Hepatocyte (in vitro differentiated cells): ENCODE data around the gene TBC1D9. TPM values are rescaled to one million over a fixed set of nuclear protein-coding genes. Genes with fewer than 3 reads are reported as not detected.

Experiments used
- DNase-seq: peaks from one replicate; pipeline ENCODE4 v3.0.0-alpha.2; 2016; ENCODE audit warnings: low spot score
- H2AFZ ChIP-seq: fragments of 200-600 bp; sonication (generic); 2 replicates; pipeline ENCODE4 v1.6.0; 2016; ENCODE audit warnings: antibody characterized with exemption, mild to moderate bottlenecking
- H3K27ac ChIP-seq: fragments of 200-600 bp; sonication (generic); 2 replicates; pipeline ENCODE4 v1.5.1; 2016; ENCODE audit warnings: mild to moderate bottlenecking
- H3K27me3 ChIP-seq: fragments of 200-600 bp; sonication (generic); 2 replicates; pipeline ENCODE4 v1.6.1; 2016
- H3K36me3 ChIP-seq: fragments of 200-600 bp; sonication (generic); replicated peaks from 2 replicates; pipeline ENCODE4 v1.5.1; 2016; ENCODE audit warnings: low read depth; ENCODE audit not compliant: insufficient read depth
- H3K4me1 ChIP-seq: fragments of 200-600 bp; sonication (generic); 2 replicates; pipeline ENCODE4 v1.5.1; 2016; ENCODE audit warnings: mild to moderate bottlenecking, moderate library complexity; ENCODE audit not compliant: insufficient read depth
- H3K4me2 ChIP-seq: fragments of 200-600 bp; sonication (generic); 2 replicates; pipeline ENCODE4 v1.6.0; 2016
- H3K4me3 ChIP-seq: fragments of 200-600 bp; sonication (generic); 2 replicates; pipeline ENCODE4 v1.5.1; 2016; ENCODE audit warnings: mild to moderate bottlenecking
- H3K79me2 ChIP-seq: fragments of 200-600 bp; sonication (generic); 2 replicates; pipeline ENCODE4 v1.6.0; 2017; ENCODE audit warnings: mild to moderate bottlenecking
- H3K9me2 ChIP-seq: fragments of 200-600 bp; sonication (generic); replicated peaks from 2 replicates; pipeline ENCODE4 v1.6.0; 2017; ENCODE audit warnings: mild to moderate bottlenecking; ENCODE audit not compliant: insufficient read depth
- H3K9me3 ChIP-seq: fragments of 200-600 bp; sonication (generic); 2 replicates; pipeline ENCODE4 v1.5.1; 2016; ENCODE audit warnings: low read depth, mild to moderate bottlenecking
- H4K20me1 ChIP-seq: fragments of 200-600 bp; sonication (generic); 2 replicates; pipeline ENCODE4 v1.6.0; 2016; ENCODE audit warnings: mild to moderate bottlenecking; ENCODE audit not compliant: insufficient read depth, poor library complexity, severe bottlenecking
- CTCF ChIP-seq: fragments of 200-600 bp; sonication (generic); IDR thresholded peaks from 2 replicates; pipeline ENCODE4 v1.5.1; 2016; ENCODE audit warnings: antibody characterized with exemption, mild to moderate bottlenecking; ENCODE audit not compliant: poor library complexity
- EZH2 ChIP-seq: fragments of 200-600 bp; sonication (generic); IDR thresholded peaks from 2 replicates; pipeline ENCODE4 v1.6.1; 2016; ENCODE audit warnings: antibody characterized with exemption, mild to moderate bottlenecking, borderline replicate concordance
- EZH2phosphoT487 ChIP-seq: fragments of 200-600 bp; sonication (generic); IDR thresholded peaks from one replicate; pipeline ENCODE4 v1.6.1; 2018; ENCODE audit warnings: antibody characterized with exemption, mild to moderate bottlenecking, low read depth, moderate library complexity; ENCODE audit not compliant: unreplicated experiment, severe bottlenecking
- WGBS: methylation state at CpG from one replicate; pipeline ENCODE4 v1.1.6; 2016; ENCODE audit warnings: low lambda C conversion rate; ENCODE audit errors: missing lambda C conversion rate; 5-methylcytosine and 5-hydroxymethylcytosine counted together
- polyA plus RNA-seq: library from polyadenylated mRNA; unstranded; fragments of >200 nt; fragmentation: Nextera tagmentation; extraction: Ambion mirVana; gene quantifications from 2 replicates; pipeline ENCODE4 v1.2.1, GENCODE V29; 2016
- total RNA-seq: library from RNA; depleted of rRNA; stranded (reverse); fragments of >200 nt; gene quantifications from 2 replicates; pipeline ENCODE4 v1.2.3, GENCODE V29; 2014

The TBC1D9 gene
- total and polyA plus RNA-seq, 2 experiments from 2014 or later = 10.5 to 35.6 TPM

GRCh38 chr4:140710908-140711622 lies 45.1 kb downstream of the TBC1D9 start:
- no peak for DNase-seq
- whole genome bisulfite sequencing = 72% methylated on average over 11 of the region's 11 CpGs
- Histone ChIP-seq H3K36me3 (no peaks in the 10 kb centered on the region), H3K27me3 (no peaks in the 10 kb centered on the region), H3K9me2 (no peaks in the 10 kb centered on the region), H4K20me1 (no peaks in the 10 kb centered on the region), H3K4me1 (no peaks in the 10 kb centered on the region), H3K4me3 (no peak overlapping the region), H3K27ac (no peak overlapping the region), H3K9me3 (no peaks in the 10 kb centered on the region), H3K4me2 (no peak overlapping the region), H3K79me2 (peaks cover 92% of the 10 kb centered on the region), H2AFZ (no peak overlapping the region)
- TF ChIP-seq EZH2 (no peak), CTCF (no peak), EZH2phosphoT487 (no peak)

- Histone ChIP-seq H3K79me2 (peaks cover 89% of the 10 kb centered on the region), H3K4me2 (no peak overlapping the region), H4K20me1 (no peaks in the 10 kb centered on the region), H3K36me3 (no peaks in the 10 kb centered on the region), H3K9me2 (no peaks in the 10 kb centered on the region), H2AFZ (no peak overlapping the region), H3K4me3 (no peak overlapping the region), H3K27ac (no peak overlapping the region), H3K27me3 (no peaks in the 10 kb centered on the region), H3K4me1 (no peaks in the 10 kb centered on the region), H3K9me3 (no peaks in the 10 kb centered on the region)
- no peak for DNase-seq
- WGBS = 97% methylated on average over 1 of the region's 1 CpG
- TF ChIP-seq EZH2 = no peak
- TF ChIP-seq CTCF = no peak
- TF ChIP-seq EZH2phosphoT487 = no peak
Observed at GRCh38 chr4:140707325-140707724, 48.9 kb downstream of the TBC1D9 start.

- Histone ChIP-seq H3K79me2 (peaks cover 93% of the 10 kb centered on the region), H3K4me1 (no peaks in the 10 kb centered on the region), H3K36me3 (no peaks in the 10 kb centered on the region), H4K20me1 (no peaks in the 10 kb centered on the region), H3K4me2 (no peak overlapping the region), H2AFZ (no peak overlapping the region), H3K9me3 (no peaks in the 10 kb centered on the region), H3K27ac (no peak overlapping the region), H3K4me3 (no peak overlapping the region), H3K9me2 (no peaks in the 10 kb centered on the region), H3K27me3 (no peaks in the 10 kb centered on the region)
- TF ChIP-seq CTCF (no peak), EZH2 (no peak), EZH2phosphoT487 (no peak)
- 85% methylated on average over 1 of the region's 1 CpG for WGBS
- DNase-seq = no peak
Observed at GRCh38 chr4:140706665-140707064, 49.5 kb downstream of the TBC1D9 start.
